ENCODE measurements around the gene HBA2.
"Not testable (repeated sequence)": the region's sequence is repeated elsewhere in the genome, so short reads cannot be mapped to it uniquely, and the experiment has no call there.

Gene HBA2

GRCh38 chr16:168424-168823 is 4.3 kb upstream of the HBA2 start:
- Histone ChIP-seq H4K8ac (ENCODE audit: low read depth, low read length) (no peak overlapping the region), H3K4me2 (ENCODE audit: insufficient read depth, low read length, poor library complexity, severe bottlenecking) (no peak overlapping the region), H2BK12ac (ENCODE audit: low read length) (no peak overlapping the region), H3K4ac (ENCODE audit: low read length) (no peak overlapping the region), H3K9ac (ENCODE audit: low read depth, low read length, poor library complexity) (no peak overlapping the region), H2BK120ac (ENCODE audit: low read depth, low read length) (no peak overlapping the region), H3K9me3 (replicated peaks in 1 of 2; ENCODE audit: control insufficient read depth in 2 of 2, insufficient read depth in 1 of 2, low read depth in 1 of 2, low read length in 2 of 2) (no peaks in the 10 kb centered on the region), H3K23ac (ENCODE audit: low read depth, low read length, poor library complexity) (peak overlapping the region; percentile 43), H3K14ac (ENCODE audit: low read length) (no peak overlapping the region), H3K36me3 (replicated peaks in 1 of 2; ENCODE audit: control insufficient read depth in 2 of 2, insufficient read depth in 2 of 2, low read length in 2 of 2) (no peaks in the 10 kb centered on the region), H3K4me3 (ENCODE audit: low read length in 2 of 2) (no peak overlapping the region), H4K91ac (ENCODE audit: low read depth, low read length, poor library complexity) (no peak overlapping the region), H3K79me1 (ENCODE audit: low read depth, low read length) (no peaks in the 10 kb centered on the region), H2BK15ac (ENCODE audit: low read length) (no peak overlapping the region), H3K4me1 (ENCODE audit: control insufficient read depth in 2 of 2, insufficient read depth in 1 of 2, low read depth in 1 of 2, low read length in 2 of 2) (peaks cover 0 to 13% of the 10 kb centered on the region in 2 donors), H2AFZ (ENCODE audit: low read length) (no peak overlapping the region), H3K27ac (replicated peaks; ENCODE audit: low read length) (no peak overlapping the region), H2AK5ac (ENCODE audit: low read depth, low read length) (no peak overlapping the region), H3K18ac (ENCODE audit: low read length) (no peak overlapping the region), H2BK5ac (ENCODE audit: low read length) (peak overlapping the region; percentile 24), H3K27me3 (ENCODE audit: control insufficient read depth in 3 of 3, insufficient read depth in 3 of 3, low read depth in 1 of 3, low read length in 3 of 3) (peaks cover 32 to 71% (median 68%) of the 10 kb centered on the region in 3 experiments)
- no peak for DNase-seq (ENCODE audit: low spot score)
- no CpG with 5 or more reads among the region's 6 CpGs for WGBS, 2 donors (ENCODE audit: extremely low coverage in 2 of 2, insufficient read length in 2 of 2, insufficient replicate concordance in 1 of 2)

- no peak overlapping the region for H2BK120ac ChIP-seq (ENCODE audit: low read depth, low read length)
- peak overlapping the region; percentile 53 for H3K4ac ChIP-seq (ENCODE audit: low read length)
- no CpG with 5 or more reads among the region's 3 CpGs for WGBS, 2 donors (ENCODE audit: extremely low coverage in 2 of 2, insufficient read length in 2 of 2, insufficient replicate concordance in 1 of 2)
- H2AK5ac ChIP-seq (ENCODE audit: low read depth, low read length) = no peak overlapping the region
- no peak overlapping the region for H3K18ac ChIP-seq (ENCODE audit: low read length)
- no peak overlapping the region for H4K8ac ChIP-seq (ENCODE audit: low read depth, low read length)
- H3K4me2 ChIP-seq (ENCODE audit: insufficient read depth, low read length, poor library complexity, severe bottlenecking) = no peak overlapping the region
- DNase-seq (ENCODE audit: low spot score) = no peak
- H3K79me1 ChIP-seq (ENCODE audit: low read depth, low read length) = no peaks in the 10 kb centered on the region
- H2BK12ac ChIP-seq (ENCODE audit: low read length) = no peak overlapping the region
- no peak overlapping the region for H4K91ac ChIP-seq (ENCODE audit: low read depth, low read length, poor library complexity)
- peak overlapping the region; percentile 71 for H3K14ac ChIP-seq (ENCODE audit: low read length)
- H3K4me1 ChIP-seq (ENCODE audit: control insufficient read depth in 2 of 2, insufficient read depth in 1 of 2, low read depth in 1 of 2, low read length in 2 of 2) = peaks cover 0 to 13% of the 10 kb centered on the region in 2 donors
- H2BK5ac ChIP-seq (ENCODE audit: low read length) = no peak overlapping the region
- H3K9ac ChIP-seq (ENCODE audit: low read depth, low read length, poor library complexity) = no peak overlapping the region
- H3K27ac ChIP-seq (replicated peaks; ENCODE audit: low read length) = no peak overlapping the region
- H3K36me3 ChIP-seq (replicated peaks in 1 of 2; ENCODE audit: control insufficient read depth in 2 of 2, insufficient read depth in 2 of 2, low read length in 2 of 2) = no peaks in the 10 kb centered on the region
- H3K9me3 ChIP-seq (replicated peaks in 1 of 2; ENCODE audit: control insufficient read depth in 2 of 2, insufficient read depth in 1 of 2, low read depth in 1 of 2, low read length in 2 of 2) = no peaks in the 10 kb centered on the region
- no peak overlapping the region for H2AFZ ChIP-seq (ENCODE audit: low read length)
- peak overlapping the region; percentile 43 for H3K23ac ChIP-seq (ENCODE audit: low read depth, low read length, poor library complexity)
- no peak overlapping the region for H2BK15ac ChIP-seq (ENCODE audit: low read length)
- peaks cover 32 to 74% (median 68%) of the 10 kb centered on the region in 3 experiments for H3K27me3 ChIP-seq (ENCODE audit: control insufficient read depth in 3 of 3, insufficient read depth in 3 of 3, low read depth in 1 of 3, low read length in 3 of 3)
- no peak overlapping the region for H3K4me3 ChIP-seq (ENCODE audit: low read length in 2 of 2)
Measured at GRCh38 chr16:169014-169413, 3.7 kb upstream of the HBA2 start.

- H3K18ac ChIP-seq (ENCODE audit: low read length); H2AFZ ChIP-seq (ENCODE audit: low read length): not testable (repeated sequence)
- no CpG with 5 or more reads among the region's 5 CpGs for WGBS, 2 donors (ENCODE audit: extremely low coverage in 2 of 2, insufficient read length in 2 of 2, insufficient replicate concordance in 1 of 2)
Measured at GRCh38 chr16:170088-170507, 2.6 kb upstream of the HBA2 start.

GRCh38 chr16:170788-171187 is 1.9 kb upstream of the HBA2 start:
- Histone ChIP-seq H3K27ac (replicated peaks; ENCODE audit: low read length) (no peak overlapping the region), H2AFZ (ENCODE audit: low read length) (no peak overlapping the region), H3K4me2 (ENCODE audit: insufficient read depth, low read length, poor library complexity, severe bottlenecking) (no peak overlapping the region), H3K14ac (ENCODE audit: low read length) (no peak overlapping the region), H3K4ac (ENCODE audit: low read length) (no peak overlapping the region), H4K91ac (ENCODE audit: low read depth, low read length, poor library complexity) (no peak overlapping the region), H2BK120ac (ENCODE audit: low read depth, low read length) (no peak overlapping the region), H4K8ac (ENCODE audit: low read depth, low read length) (no peak overlapping the region), H3K79me1 (ENCODE audit: low read depth, low read length) (no peaks in the 10 kb centered on the region), H3K4me1 (ENCODE audit: control insufficient read depth in 2 of 2, insufficient read depth in 1 of 2, low read depth in 1 of 2, low read length in 2 of 2) (peaks cover 0 to 7% of the 10 kb centered on the region in 2 donors), H3K9me3 (replicated peaks in 1 of 2; ENCODE audit: control insufficient read depth in 2 of 2, insufficient read depth in 1 of 2, low read depth in 1 of 2, low read length in 2 of 2) (peaks cover 0 to 4% of the 10 kb centered on the region in 2 donors), H3K27me3 (ENCODE audit: control insufficient read depth in 3 of 3, insufficient read depth in 3 of 3, low read depth in 1 of 3, low read length in 3 of 3) (peaks cover 36 to 80% (median 73%) of the 10 kb centered on the region in 3 experiments), H3K4me3 (ENCODE audit: low read length in 2 of 2) (no peak overlapping the region), H3K9ac (ENCODE audit: low read depth, low read length, poor library complexity) (no peak overlapping the region), H2AK5ac (ENCODE audit: low read depth, low read length) (no peak overlapping the region), H2BK15ac (ENCODE audit: low read length) (no peak overlapping the region), H3K23ac (ENCODE audit: low read depth, low read length, poor library complexity) (no peak overlapping the region), H2BK12ac (ENCODE audit: low read length) (no peak overlapping the region), H3K18ac (ENCODE audit: low read length) (no peak overlapping the region), H2BK5ac (ENCODE audit: low read length) (no peak overlapping the region), H3K36me3 (replicated peaks in 1 of 2; ENCODE audit: control insufficient read depth in 2 of 2, insufficient read depth in 2 of 2, low read length in 2 of 2) (no peaks in the 10 kb centered on the region)
- no CpG with 5 or more reads among the region's 1 CpG for WGBS, 2 donors (ENCODE audit: extremely low coverage in 2 of 2, insufficient read length in 2 of 2, insufficient replicate concordance in 1 of 2)
- DNase-seq (ENCODE audit: low spot score) = no peak

More at GRCh38 chr16:170088-170507, 2.6 kb upstream of the HBA2 start:
- not testable (repeated sequence) for H3K4ac ChIP-seq (ENCODE audit: low read length); H3K14ac ChIP-seq (ENCODE audit: low read length); H2BK12ac ChIP-seq (ENCODE audit: low read length); H3K27ac ChIP-seq (replicated peaks; ENCODE audit: low read length); H3K9me3 ChIP-seq (replicated peaks in 1 of 2; ENCODE audit: control insufficient read depth in 2 of 2, insufficient read depth in 1 of 2, low read depth in 1 of 2, low read length in 2 of 2); H3K9ac ChIP-seq (ENCODE audit: low read depth, low read length, poor library complexity); H2BK15ac ChIP-seq (ENCODE audit: low read length); H3K23ac ChIP-seq (ENCODE audit: low read depth, low read length, poor library complexity); H2AK5ac ChIP-seq (ENCODE audit: low read depth, low read length); H3K4me3 ChIP-seq (ENCODE audit: low read length in 2 of 2); H3K36me3 ChIP-seq (replicated peaks in 1 of 2; ENCODE audit: control insufficient read depth in 2 of 2, insufficient read depth in 2 of 2, low read length in 2 of 2); H3K4me2 ChIP-seq (ENCODE audit: insufficient read depth, low read length, poor library complexity, severe bottlenecking); H2BK5ac ChIP-seq (ENCODE audit: low read length); H3K79me1 ChIP-seq (ENCODE audit: low read depth, low read length); H2BK120ac ChIP-seq (ENCODE audit: low read depth, low read length); H4K8ac ChIP-seq (ENCODE audit: low read depth, low read length); H4K91ac ChIP-seq (ENCODE audit: low read depth, low read length, poor library complexity); DNase-seq (ENCODE audit: low spot score)
- peaks cover 0 to 11% of the 10 kb centered on the region in 2 donors for H3K4me1 ChIP-seq (ENCODE audit: control insufficient read depth in 2 of 2, insufficient read depth in 1 of 2, low read depth in 1 of 2, low read length in 2 of 2)
- H3K27me3 ChIP-seq (ENCODE audit: control insufficient read depth in 3 of 3, insufficient read depth in 3 of 3, low read depth in 1 of 3, low read length in 3 of 3) = peaks cover 37 to 81% (median 74%) of the 10 kb centered on the region in 3 experiments

Measured in neuronal stem cell (in vitro differentiated cells).